Measurements from ENCODE around the gene THRSP.
A peak's percentile ranks its signal among the peaks of the same experiment; 100 is the strongest.
"Not testable (repeated sequence)": the region's sequence is repeated elsewhere in the genome, so short reads cannot be mapped to it uniquely, and the experiment has no call there.

Gene THRSP

DNA sequence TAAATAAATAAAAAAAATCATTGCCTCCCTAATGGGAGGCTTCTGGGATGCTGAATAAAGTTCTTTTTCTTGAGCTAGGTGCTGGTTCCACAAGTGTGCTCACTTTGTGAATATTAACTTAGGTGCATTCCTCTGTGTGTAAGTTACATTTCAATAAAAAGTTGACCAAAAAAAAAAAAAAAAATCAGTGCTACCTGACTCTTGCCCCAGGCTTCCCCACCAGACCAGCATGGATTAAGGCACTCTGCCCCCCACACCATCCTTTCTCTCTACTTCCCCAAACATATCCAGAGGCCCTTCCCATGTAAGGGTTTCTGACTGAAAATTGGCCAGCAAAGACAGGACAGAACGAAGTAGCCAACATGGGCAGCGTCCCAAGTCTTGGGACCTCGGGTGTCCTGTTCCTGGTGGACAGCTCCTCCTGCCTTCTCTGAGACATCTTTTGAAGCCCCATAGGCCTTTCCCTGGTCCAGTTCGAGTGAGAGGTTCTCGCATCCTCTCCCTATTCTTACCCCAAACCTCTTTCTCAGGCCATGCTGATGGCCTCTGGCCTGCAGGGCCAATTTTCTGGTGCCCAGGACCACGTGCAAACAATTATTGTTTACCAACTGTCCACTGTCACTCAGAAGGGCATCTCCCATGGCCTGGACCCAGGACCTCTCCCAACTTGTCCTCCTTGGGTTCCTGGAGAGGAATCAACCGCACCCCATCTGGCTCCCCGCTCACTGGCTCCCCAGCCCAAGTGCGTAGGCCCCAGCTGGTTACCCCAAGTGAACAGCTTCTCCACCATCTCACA lies 25.6 kb upstream of the THRSP start:
- in situ Hi-C loops (cut with HindIII; ENCODE audit: low pct_ligation_motif_present, low pct_unique_long_range_greater_than_20kb, low sequenced_read_pairs) = no loop called here
- no peak for DNase-seq

DNA sequence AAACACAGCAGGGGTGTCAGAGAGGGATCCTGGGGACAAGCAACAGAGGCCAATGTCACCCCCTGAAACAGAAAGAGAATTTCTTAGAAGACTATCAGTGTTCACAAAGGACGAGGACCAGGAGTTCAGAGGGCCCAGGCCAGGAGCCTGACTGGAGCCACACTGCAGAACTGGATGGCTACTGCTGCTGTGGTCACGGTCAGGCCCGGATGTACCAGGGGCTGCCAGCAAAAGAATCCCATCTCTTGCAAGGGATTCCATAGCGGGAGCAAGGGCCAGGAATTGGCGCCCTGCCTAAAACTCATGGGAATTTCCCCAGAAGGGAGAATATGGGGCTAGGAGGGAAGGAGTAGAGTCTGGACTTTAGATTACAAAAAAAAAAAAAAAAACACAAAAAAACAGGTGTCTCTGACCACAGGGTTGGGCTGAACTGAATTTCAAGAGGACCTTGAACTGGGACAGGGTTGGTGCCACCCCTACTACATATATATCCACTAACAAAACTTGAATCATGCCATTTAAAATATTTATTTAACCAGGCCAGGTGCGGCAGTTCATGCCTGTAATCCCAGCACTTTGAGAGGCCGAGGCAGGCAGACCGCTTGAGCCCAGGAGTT lies 24.9 kb upstream of the THRSP start:
- in situ Hi-C loops (cut with HindIII; ENCODE audit: low pct_ligation_motif_present, low pct_unique_long_range_greater_than_20kb, low sequenced_read_pairs) = no loop called here
- no peak for DNase-seq

DNA sequence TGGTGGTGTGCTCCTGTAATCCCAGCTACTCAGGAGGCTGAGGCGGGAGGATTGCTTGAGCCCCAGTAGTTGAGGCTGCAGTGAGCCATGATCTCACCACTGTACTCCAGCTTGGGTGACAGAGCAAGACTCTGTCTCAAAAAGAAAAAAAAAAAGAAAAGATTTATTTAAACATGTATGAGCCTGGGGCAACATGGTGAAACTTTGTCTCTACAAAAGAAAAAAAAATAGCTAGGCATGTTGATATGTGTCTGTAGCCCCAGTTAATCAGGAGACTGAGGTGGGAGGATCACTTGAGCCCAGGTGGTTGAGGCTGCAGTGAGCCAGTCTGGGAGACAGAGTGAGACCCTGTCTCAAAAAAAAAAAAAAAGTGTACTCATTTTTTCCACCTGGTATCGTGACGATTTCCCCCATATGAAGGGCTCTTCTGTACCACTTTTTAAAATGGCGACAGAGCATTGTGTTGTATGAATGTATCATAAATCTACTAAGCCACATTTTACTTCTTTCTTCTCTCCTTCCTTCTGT lies 24.2 kb upstream of the THRSP start:
- in situ Hi-C loops (cut with HindIII; ENCODE audit: low pct_ligation_motif_present, low pct_unique_long_range_greater_than_20kb, low sequenced_read_pairs) = no loop called here

DNA sequence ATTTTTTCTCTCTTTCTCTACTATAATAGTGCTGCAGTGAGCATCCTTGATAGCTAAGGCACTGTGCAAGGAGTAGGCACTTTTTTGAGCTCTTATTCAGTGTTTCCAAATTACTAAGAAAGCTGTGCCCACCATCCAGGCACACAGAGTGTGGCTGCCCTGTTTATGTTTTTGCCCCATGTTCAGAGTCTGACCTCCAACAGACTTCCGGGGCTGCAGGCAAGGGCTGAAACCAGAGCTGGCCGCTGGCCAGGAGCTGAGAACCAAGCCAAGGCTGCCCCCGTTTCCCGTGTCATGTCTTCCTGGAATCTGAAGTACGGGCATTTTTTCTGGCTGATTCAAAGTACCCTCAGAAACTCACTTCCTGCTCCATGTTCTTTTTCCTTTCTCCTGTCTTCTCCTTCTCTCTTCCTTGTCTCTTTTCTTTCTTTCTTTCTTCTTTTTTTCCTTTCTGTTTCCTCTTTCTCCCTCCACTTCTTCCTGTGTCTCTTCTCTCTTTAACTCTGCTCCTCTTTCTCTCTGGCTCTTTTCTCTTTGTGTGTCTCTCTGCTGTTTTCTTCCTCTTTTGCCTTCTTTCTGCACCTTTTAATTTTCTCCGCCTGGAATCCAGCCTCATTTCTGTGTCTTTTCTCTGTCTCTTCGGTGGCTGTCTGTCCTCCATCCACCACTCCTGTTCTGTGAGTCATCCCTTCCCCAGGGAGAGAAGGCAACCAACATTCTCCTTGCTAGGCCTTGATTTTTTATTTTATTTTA lies 23.6 kb upstream of the THRSP start:
- in situ Hi-C loops (cut with HindIII; ENCODE audit: low pct_ligation_motif_present, low pct_unique_long_range_greater_than_20kb, low sequenced_read_pairs) = no loop called here
- peak; percentile 74 for DNase-seq

More for the DNA sequence above, 24.2 kb upstream of the THRSP start:
- DNase-seq = no peak

DNA sequence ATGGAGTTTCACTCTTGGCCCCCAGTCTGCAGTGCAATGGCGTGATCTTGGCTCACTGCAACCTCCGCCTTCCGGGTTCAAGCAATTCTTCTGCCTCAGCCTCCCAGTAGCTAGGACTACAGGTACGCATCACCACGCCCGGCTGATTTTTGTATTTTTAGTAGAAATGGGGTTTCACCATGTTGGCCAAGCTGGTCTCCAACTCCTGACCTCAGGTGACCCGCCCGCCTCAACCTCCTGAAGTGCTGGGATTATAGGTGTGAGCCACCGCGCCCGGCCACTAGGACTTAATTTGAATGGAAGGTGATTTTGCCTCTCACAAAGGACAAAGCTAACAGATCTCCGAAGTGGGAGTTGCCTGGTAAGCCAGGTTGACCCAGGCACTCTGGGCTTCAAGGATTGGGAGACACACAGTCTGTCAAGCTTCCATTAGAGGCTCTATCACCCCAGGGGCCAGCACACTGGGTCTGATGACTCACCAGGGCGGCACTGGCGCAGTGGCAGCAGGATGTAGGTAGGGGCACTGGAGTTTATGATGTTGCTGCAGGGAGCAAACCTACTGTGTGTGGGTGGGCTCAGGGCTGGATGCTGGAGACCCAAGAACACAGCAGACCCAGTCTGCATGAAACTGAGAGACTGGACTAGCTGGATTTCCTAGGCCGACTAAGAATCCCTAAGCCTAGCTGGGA lies 22.8 kb upstream of the THRSP start:
- peak; percentile 11 for DNase-seq
- in situ Hi-C loops (cut with HindIII; ENCODE audit: low pct_ligation_motif_present, low pct_unique_long_range_greater_than_20kb, low sequenced_read_pairs) = no loop called here

DNA sequence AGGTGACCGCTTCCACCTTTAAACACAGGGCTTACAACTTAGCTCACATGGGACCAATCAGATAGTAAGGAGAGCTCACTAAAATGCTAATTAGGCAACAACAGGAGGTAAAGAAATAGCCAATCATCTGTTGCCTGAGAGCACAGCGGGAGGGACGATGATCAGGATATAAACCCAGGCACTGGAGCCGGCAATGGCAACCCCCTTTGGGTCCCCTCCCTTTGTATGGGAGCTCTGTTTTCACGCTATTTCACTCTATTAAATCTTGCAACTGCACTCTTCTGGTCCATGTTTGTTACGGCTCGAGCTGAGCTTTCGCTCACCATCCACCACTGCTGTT lies 22.3 kb upstream of the THRSP start:
- DNase-seq; in situ Hi-C loops (cut with HindIII; ENCODE audit: low pct_ligation_motif_present, low pct_unique_long_range_greater_than_20kb, low sequenced_read_pairs): not testable (repeated sequence)

DNA sequence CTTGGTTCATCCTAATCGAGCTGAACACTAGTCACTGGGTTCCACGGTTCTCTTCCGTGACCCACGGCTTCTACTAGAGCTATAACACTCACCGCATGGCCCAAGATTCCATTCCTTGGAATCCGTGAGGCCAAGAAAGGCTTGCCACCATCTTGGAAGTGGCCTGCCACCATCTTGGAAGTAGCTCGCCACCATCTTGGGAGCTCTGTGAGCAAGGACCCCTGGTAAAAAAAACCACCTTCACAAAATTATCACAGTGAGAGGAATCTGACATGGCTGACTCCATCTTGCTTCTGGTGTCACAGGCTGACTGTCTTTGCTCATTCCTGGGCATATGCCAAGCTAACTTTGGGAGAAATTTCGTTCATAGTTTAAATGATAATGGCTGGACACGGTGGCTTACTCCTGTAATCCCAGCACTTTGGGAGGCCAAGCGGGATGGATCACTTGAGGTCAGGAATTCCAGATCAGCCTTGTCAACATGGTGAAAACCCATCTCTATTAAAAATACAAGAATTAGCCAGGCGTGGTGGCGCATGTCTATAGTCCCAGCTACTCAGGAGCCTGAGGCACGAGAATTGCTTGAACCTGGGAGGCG lies 21.7 kb upstream of the THRSP start:
- in situ Hi-C loops (cut with HindIII; ENCODE audit: low pct_ligation_motif_present, low pct_unique_long_range_greater_than_20kb, low sequenced_read_pairs) = no loop called here
- DNase-seq = no peak

DNA sequence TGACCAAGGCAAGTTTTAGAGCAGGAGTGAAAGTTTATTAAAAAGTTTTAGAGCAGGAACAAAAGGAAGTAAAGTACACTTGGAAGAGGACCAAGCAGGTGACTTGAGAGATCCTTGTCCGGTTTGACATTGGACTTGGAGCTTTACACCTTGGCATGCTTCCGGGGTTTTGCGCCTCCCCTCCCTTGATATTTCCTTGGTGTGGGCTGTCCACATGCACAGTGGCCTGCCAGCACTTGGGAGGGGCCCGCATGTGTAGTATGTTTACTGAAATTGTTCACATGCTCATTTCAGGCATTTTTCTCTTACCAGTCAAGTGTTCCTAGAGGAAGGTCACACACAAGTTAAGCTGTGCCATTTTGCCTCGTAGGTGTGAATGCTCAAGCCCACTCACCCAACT lies 19.0 kb upstream of the THRSP start:
- no peak for DNase-seq
- in situ Hi-C loops (cut with HindIII; ENCODE audit: low pct_ligation_motif_present, low pct_unique_long_range_greater_than_20kb, low sequenced_read_pairs) = no loop called here

DNA sequence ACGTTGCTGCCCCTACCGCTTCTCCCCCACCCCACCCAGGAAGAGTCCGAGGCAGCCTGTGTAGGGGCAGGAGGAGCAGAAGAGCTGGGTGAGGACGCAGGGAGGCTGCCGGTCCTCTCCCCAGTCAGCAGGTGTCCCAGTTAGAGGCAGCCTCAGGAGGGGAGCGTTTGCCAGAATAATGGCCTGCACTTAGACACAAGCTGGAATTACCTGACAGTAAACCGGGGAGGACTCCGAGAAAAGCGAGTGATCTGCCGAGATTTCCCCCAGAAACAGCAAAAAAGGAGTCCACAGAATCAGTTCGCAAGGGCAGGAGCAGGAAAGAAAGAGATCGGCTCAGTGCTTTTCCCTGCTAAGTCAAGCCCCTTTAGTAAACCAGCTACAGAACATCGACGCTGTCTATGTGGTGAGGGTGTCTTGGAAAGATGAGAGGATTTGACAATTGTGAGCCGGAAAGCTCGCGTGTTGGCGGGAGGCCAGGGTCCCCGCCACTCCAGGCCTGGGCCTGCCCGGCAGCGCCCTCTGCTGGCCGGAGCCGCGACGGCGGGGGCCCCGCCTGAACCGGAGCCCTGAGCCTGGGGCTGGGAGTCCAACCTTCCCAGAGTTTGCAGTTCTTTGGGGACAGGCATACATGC lies 17.7 kb upstream of the THRSP start:
- peak; percentile 61 for DNase-seq
- in situ Hi-C loops (cut with HindIII; ENCODE audit: low pct_ligation_motif_present, low pct_unique_long_range_greater_than_20kb, low sequenced_read_pairs) = no loop called here

DNA sequence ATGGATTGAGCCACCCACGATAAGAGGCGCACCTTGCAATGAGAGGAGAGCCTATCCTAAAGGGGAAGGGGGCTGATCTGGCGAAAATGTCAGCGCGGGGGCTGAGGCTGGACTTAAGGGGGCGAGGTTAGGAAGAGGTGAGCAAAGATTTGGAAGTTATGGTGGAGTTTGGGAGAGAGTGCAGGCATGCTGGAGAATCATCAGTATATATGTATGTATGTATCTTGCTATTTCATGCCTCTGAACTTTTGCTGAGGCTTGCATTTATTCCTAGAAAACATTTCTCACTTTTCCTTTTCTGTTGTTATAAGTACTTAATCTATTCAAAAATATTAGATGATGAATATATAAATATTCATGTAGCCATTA lies 17.2 kb upstream of the THRSP start:
- DNase-seq = no peak
- in situ Hi-C loops (cut with HindIII; ENCODE audit: low pct_ligation_motif_present, low pct_unique_long_range_greater_than_20kb, low sequenced_read_pairs) = no loop called here

DNA sequence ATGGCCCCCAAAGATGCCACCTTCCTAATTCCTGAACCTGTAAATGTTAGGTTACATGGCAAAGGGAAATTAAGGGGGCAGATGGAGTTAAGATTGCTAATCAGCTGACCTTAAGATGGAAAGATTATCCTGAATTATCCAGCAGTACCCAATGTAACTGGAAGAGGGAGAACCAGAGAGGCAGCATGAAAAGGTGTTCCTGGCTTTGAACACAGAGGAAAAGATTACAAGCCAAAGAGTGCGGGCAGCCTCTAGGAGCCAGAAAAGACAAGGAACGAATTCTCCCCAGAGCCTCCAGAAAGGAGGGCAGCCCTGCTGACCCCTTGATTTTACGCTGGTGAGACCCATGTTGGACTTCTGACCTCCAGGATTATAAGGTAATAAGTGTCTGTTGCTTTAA lies 15.1 kb upstream of the THRSP start:
- no peak for DNase-seq
- in situ Hi-C loops (cut with HindIII; ENCODE audit: low pct_ligation_motif_present, low pct_unique_long_range_greater_than_20kb, low sequenced_read_pairs) = no loop called here

DNA sequence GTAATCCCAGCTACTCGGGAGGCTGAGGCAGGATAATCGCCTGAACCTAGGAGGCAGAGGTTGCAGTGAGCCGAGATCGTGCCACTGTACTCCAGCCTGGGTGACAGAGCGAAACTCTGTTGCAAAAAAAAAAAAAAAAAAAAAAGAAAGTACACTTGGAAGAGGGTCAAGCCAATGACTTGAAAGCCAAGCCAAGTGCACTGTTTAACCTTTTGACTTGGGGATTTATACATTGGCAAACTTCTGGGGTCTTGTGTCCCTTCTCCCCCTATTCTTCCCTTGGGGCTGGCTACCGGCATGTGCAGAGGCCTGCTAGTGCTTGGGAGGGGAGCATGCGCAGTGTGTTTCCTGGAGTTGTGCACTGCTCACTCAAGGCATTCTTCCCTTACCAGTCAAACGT lies 14.3 kb upstream of the THRSP start:
- in situ Hi-C loops (cut with HindIII; ENCODE audit: low pct_ligation_motif_present, low pct_unique_long_range_greater_than_20kb, low sequenced_read_pairs) = no loop called here
- no peak for DNase-seq

DNA sequence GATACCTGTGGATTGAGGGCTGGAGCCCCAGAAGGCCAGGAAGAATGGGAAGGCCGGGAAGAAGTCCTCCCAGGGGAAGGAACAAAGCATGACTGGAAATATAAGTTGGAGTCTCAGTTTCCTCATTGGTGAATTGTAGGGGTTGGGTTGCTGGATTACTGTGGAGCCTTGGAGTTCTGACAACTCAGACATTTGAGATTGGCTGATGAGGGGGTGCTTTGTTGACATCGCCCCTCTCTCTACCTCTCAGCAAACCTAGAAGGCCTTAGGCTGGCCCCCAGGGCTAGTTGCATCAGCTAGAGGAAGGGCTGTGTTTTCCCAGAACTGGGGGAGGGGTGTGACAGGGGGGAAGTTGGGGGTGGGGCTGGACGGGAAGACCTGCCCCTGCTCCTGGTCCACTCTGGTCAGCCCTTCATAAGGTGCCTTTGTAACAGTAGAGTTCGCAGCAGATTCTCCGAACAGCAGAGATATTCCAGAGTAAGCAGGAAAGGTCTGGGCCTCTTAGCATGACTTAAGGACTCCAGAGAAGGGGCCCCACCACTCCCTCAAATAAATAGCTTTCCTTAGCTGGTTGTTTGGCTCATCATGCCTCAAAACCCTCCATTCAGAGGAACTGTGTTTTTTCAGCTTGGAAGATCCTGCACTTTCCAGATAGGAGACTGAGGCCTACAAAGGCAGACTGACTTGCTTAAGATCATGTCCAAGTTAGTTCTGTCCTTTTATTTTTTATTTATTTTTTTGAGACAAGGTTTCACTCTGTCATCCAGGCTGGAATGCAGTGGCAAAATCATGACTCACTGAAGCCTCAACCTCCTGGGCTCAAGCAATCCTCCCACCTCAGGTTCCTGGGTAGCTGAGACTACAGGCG lies 12.5 kb upstream of the THRSP start:
- peak; percentile 39 for DNase-seq
- in situ Hi-C loops (cut with HindIII; ENCODE audit: low pct_ligation_motif_present, low pct_unique_long_range_greater_than_20kb, low sequenced_read_pairs) = no loop called here

DNA sequence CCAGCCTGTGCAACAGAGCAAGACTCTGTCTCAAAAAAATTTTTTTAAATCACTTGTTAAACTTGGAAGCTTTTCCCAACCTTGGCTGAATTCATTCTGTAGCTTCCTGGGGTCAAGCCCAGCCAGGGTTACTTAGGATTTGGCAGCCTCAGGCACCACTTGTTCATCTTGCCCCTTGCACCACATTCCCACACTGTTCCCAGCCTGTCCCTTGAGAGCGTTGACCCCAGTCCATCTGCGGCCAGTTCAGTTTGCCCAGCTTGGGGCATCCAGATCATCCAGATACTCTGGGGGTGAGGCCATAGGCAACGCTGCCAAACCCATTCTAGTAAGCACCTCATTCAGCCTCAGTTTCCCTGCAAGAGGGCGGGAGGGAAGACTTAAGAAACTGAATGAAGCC lies 8.7 kb upstream of the THRSP start:
- in situ Hi-C loops (cut with HindIII; ENCODE audit: low pct_ligation_motif_present, low pct_unique_long_range_greater_than_20kb, low sequenced_read_pairs) = no loop called here
- no peak for DNase-seq

DNA sequence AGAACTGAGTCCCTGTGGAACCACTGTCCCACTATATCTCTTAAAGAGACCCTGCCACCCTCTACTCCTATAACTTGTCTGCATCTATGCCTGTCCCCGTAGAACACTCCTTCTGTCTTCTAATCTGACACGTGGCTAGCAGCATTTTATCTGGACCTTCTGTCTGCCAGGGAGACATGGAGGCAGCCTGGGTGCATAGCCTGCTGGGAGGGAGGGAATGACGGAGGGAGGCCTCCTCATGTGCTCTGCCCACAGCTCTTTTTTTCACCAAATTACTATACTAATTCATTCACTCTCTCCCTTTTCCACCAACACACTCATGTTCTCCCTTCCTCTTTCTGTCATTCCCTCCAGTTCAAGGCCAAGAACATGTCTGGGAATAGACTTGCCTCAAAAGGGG lies 7.6 kb upstream of the THRSP start:
- DNase-seq = no peak
- in situ Hi-C loops (cut with HindIII; ENCODE audit: low pct_ligation_motif_present, low pct_unique_long_range_greater_than_20kb, low sequenced_read_pairs) = no loop called here

DNA sequence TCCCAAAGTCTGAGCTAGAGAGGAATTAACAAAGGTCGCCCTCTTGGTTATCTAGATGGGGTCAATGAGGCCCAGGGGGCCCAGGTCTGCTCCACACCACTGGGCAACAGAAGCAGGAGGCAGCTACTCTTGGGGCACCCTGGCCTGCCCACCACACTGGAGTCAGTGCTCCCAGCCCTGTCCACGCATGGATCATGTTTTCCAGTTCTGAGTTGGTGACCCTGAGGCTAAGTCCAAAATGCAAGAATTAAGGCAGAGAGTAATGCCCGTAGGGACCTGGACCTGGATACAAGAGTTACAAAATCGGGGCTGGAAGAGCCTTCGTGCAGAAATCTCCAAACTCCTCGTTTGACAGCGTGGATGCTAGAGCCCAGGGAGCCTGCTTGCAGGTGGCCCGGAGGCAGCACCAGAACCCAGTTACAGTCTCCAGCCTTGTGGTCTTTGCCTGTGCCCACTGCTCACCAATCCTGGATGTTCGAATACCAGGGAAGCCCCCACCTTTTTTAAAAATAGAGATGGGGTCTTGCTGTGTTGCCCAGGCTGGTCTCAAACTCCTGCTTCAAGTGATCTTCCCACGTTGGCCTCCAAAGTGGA lies 6.1 kb upstream of the THRSP start:
- DNase-seq = no peak
- in situ Hi-C loops (cut with HindIII; ENCODE audit: low pct_ligation_motif_present, low pct_unique_long_range_greater_than_20kb, low sequenced_read_pairs) = no loop called here

DNA sequence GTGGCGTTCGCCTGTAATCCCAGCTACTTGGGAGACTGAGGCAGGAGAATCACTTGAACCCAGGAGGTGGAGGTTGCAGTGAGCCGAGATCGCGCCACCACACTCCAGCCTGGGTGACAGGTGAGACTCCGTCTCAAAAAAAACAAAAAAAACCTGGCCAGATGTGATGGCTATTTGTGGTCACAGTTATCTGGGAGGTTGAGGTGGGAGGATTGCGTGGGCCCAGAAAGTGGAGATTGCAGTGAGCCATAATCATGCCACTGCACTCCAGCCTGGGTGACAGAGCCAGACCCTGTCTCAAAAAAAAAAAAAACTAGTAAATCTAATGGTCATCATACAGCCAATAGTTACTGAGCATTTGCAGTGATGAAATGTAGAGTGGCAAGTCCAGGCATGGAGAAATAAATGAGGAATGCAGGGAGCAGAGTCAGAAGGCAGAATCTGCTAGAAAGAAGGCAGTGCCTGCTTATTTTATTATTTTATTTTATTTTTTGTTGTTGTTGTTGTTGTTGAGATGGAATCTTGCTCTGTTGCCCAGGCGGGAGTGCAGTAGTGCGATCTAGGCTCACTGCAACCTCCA lies 3.8 kb upstream of the THRSP start:
- in situ Hi-C loops (cut with HindIII; ENCODE audit: low pct_ligation_motif_present, low pct_unique_long_range_greater_than_20kb, low sequenced_read_pairs); DNase-seq: not testable (repeated sequence)
